A549 (cell line): ENCODE measurements around the gene LDLRAP1. TPM values are rescaled to one million over a fixed set of nuclear protein-coding genes. Genes with fewer than 3 reads are reported as not detected.
"Not testable (repeated sequence)": the region's sequence is repeated elsewhere in the genome, so short reads cannot be mapped to it uniquely, and the experiment has no call there.

Source experiments
- ATAC-seq, 2 experiments: fragments of 200-7000 bp in 1 of 2; fragments of >200 bp in 1 of 2; cut with Nextera tagmentation in 1 of 2; cut with Tn5 transposase in 1 of 2; 3 replicates each; pipeline versions ENCODE4 v1.8.0 to v1.9.1; 2018 to 2020; ENCODE audit warnings: mild to moderate bottlenecking in 1 of 2, moderate library complexity in 1 of 2
- CTCF ChIA-PET: fragments of 300-600 bp; sonication (Branson Sonifier 250); formaldehyde crosslinking; extraction: SDS; loops from one replicate; lab custom pipeline; 2021; ENCODE audit warnings: antibody characterized with exemption, inconsistent platforms; lab: Yijun Ruan, JAX
- POLR2A ChIA-PET: fragments of 350-600 bp; formaldehyde crosslinking; extraction: SDS; loops from one replicate; lab custom pipeline; 2021; ENCODE audit warnings: antibody characterized with exemption, inconsistent platforms; lab: Yijun Ruan, JAX
- DNase-seq, 2 experiments: peaks; one replicate each; pipeline versions ENCODE4 v3.0.0 to v3.0.0-alpha.2; 2011 to 2016; ENCODE audit warnings: low read depth in 1 of 2, low spot score in 1 of 2
- FAIRE-seq: peaks from 2 replicates; lab custom pipeline; 2011; peaks lifted over from hg19 to GRCh38; lab: Jason Lieb, UNC
- H3K27ac ChIP-seq, 2 experiments: fragments of >200 bp; sonication (Bioruptor Twin); formaldehyde crosslinking; 3 replicates each; pipeline ENCODE4 v1.5.1; 2016 to 2017
- H3K4me1 ChIP-seq: fragments of >200 bp; sonication (Bioruptor Twin); formaldehyde crosslinking; 3 replicates; pipeline ENCODE4 v1.6.1; 2016
- H3K4me2 ChIP-seq: fragments of >200 bp; sonication (Bioruptor Twin); formaldehyde crosslinking; 3 replicates; pipeline ENCODE4 v1.6.1; 2016
- H3K4me3 ChIP-seq: fragments of >200 bp; sonication (Bioruptor Twin); formaldehyde crosslinking; 3 replicates; pipeline ENCODE4 v1.5.1; 2016
- H3K9me3 ChIP-seq: fragments of >200 bp; sonication (Bioruptor Twin); formaldehyde crosslinking; 3 replicates; pipeline ENCODE4 v1.6.1; 2016
- CEBPB ChIP-seq, 2 experiments: fragments of >200 bp in 1 of 2; sonication (Bioruptor Twin) in 1 of 2; formaldehyde crosslinking in 1 of 2; IDR thresholded peaks; 2 replicates each; pipeline ENCODE4 v1.6.1; 2012 to 2016
- CTCF ChIP-seq: fragments of >200 bp; sonication (Bioruptor Twin); formaldehyde crosslinking; IDR thresholded peaks from 3 replicates; pipeline ENCODE4 v1.5.1; 2016
- FOXS1 ChIP-seq: fragments of 250-450 bp; sonication (Bioruptor Pico); IDR thresholded peaks from 2 replicates; pipeline ENCODE4 v1.5.0; 2020; ENCODE audit warnings: mild to moderate bottlenecking, moderate library complexity
- HDAC2 ChIP-seq: fragments of 200-600 bp; sonication (generic); IDR thresholded peaks from 2 replicates; pipeline ENCODE4 v1.6.1; 2016
- HEYL ChIP-seq: fragments of 250-450 bp; sonication (Bioruptor Pico); IDR thresholded peaks from 2 replicates; pipeline ENCODE4 v1.8.0; 2021; ENCODE audit warnings: mild to moderate bottlenecking, moderate library complexity
- JUN ChIP-seq, 2 experiments: fragments of >200 bp; sonication (Bioruptor Twin); formaldehyde crosslinking; IDR thresholded peaks; 2 replicates in 1 of 2; 3 replicates in 1 of 2; pipeline ENCODE4 v1.6.1; 2016 to 2017
- MYC ChIP-seq: IDR thresholded peaks from 2 replicates; pipeline ENCODE4 v1.6.1; 2012; ENCODE audit warnings: mild to moderate bottlenecking, inconsistent platforms, low read length, improper control_type of control experiment, borderline replicate concordance
- NR3C1 ChIP-seq: fragments of >200 bp; sonication (Bioruptor Twin); formaldehyde crosslinking; IDR thresholded peaks from 3 replicates; pipeline ENCODE4 v1.6.1; 2017
- POLR2A ChIP-seq: IDR thresholded peaks from 2 replicates; pipeline ENCODE4 v1.6.1; 2012; ENCODE audit warnings: mild to moderate bottlenecking, low read length
- POLR2AphosphoS2 ChIP-seq: conservative IDR thresholded peaks from 2 replicates; pipeline ENCODE4 v1.6.1; 2012; ENCODE audit warnings: low read length, improper control_type of control experiment, inconsistent platforms
- RAD21 ChIP-seq, 2 experiments: fragments of >200 bp in 1 of 2; sonication (Bioruptor Twin) in 1 of 2; formaldehyde crosslinking in 1 of 2; IDR thresholded peaks in 1 of 2; conservative IDR thresholded peaks in 1 of 2; 2 replicates in 1 of 2; 3 replicates in 1 of 2; pipeline ENCODE4 v1.6.1; 2012 to 2018; ENCODE audit warnings: inconsistent platforms in 1 of 2
- RARB ChIP-seq: fragments of 250-450 bp; sonication (Bioruptor Pico); IDR thresholded peaks from 2 replicates; pipeline ENCODE4 v1.8.0; 2021; ENCODE audit warnings: mild to moderate bottlenecking, moderate library complexity
- TP53 ChIP-seq: fragments of 250-450 bp; sonication (Bioruptor Pico); IDR thresholded peaks from 2 replicates; pipeline ENCODE4 v1.5.0; 2021; ENCODE audit warnings: mild to moderate bottlenecking, moderate library complexity
- ZC3H11A ChIP-seq: fragments of 450-650 bp; IDR thresholded peaks from 2 replicates; pipeline ENCODE4 v1.6.1; 2014; ENCODE audit warnings: antibody characterized with exemption, mild to moderate bottlenecking
- ZNF302 ChIP-seq: fragments of 250-450 bp; sonication (Bioruptor Pico); IDR thresholded peaks from 2 replicates; pipeline ENCODE4 v1.9.0; 2021; ENCODE audit warnings: inconsistent platforms, mild to moderate bottlenecking, moderate library complexity
- ZSCAN20 ChIP-seq: fragments of 250-450 bp; sonication (Bioruptor Pico); IDR thresholded peaks from 2 replicates; pipeline ENCODE4 v1.8.0; 2022; ENCODE audit warnings: mild to moderate bottlenecking, moderate library complexity
- WGBS: methylation state at CpG from one replicate; pipeline ENCODE4 v1.1.6; 2017; ENCODE audit errors: missing lambda C conversion rate; 5-methylcytosine and 5-hydroxymethylcytosine counted together
- polyA plus RNA-seq, 4 experiments: library from polyadenylated mRNA; depleted of rRNA in 3 of 4; stranded (reverse); fragments of >200 nt; fragmentation: RNase III in 1 of 4; extraction: RNeasy Plus Mini Kit Qiagen cat#74134 plus additional on column Dnase treatment in 1 of 4; gene quantifications; 2 replicates in 3 of 4; 3 replicates in 1 of 4; pipeline ENCODE4 v1.2.3, GENCODE V29; 2011 to 2017
- TF ChIP-seq, protein P1 (sequence below): fragments of 200-600 bp; sonication (generic); IDR thresholded peaks from 2 replicates; pipeline ENCODE4 v1.6.1; 2016; ENCODE audit warnings: antibody characterized with exemption, mild to moderate bottlenecking, moderate library complexity
- TF ChIP-seq, protein P2 (sequence below): fragments of >200 bp; sonication (Bioruptor Twin); formaldehyde crosslinking; IDR thresholded peaks from 3 replicates; pipeline ENCODE4 v1.6.1; 2016
- TF ChIP-seq, protein P3 (sequence below): fragments of >200 bp; sonication (Bioruptor Twin); formaldehyde crosslinking; IDR thresholded peaks from 2 replicates; pipeline ENCODE4 v1.6.1; 2016

LDLRAP1 gene
- polyA plus RNA-seq, 2 of the 4 experiments (the other 2 are of a cell fraction), result 7.9 to 10.1 TPM

GRCh38 chr1:25586181-25586588 is 42.8 kb downstream of the LDLRAP1 start:
- CTCF ChIA-PET, result interaction anchor here (0.9 kb wide), 1 partner anchor 64 kb away, joined by 3 read pairs; no protein-coding TSS in a partner anchor
- ATAC-seq (no peak), FAIRE-seq (no peak)
- POLR2A ChIA-PET, result no interaction called here
- H3K4me2 ChIP-seq, result no peak overlapping the region
- no peak overlapping the region for H3K4me3 ChIP-seq
- no peaks in the 10 kb centered on the region for H3K4me1 ChIP-seq
- H3K9me3 ChIP-seq, result no peaks in the 10 kb centered on the region
- TF ChIP-seq CEBPB (IDR thresholded peaks at IDR 0.05) (no peak), ZNF302 (CRISPR knock-in tag) (no peak), FOXS1 (CRISPR knock-in tag) (no peak), TP53 (CRISPR knock-in tag) (no peak), JUN (IDR thresholded peaks at IDR 0.05) (no peak), POLR2A (no peak)
- TF ChIP-seq, protein P1, sequence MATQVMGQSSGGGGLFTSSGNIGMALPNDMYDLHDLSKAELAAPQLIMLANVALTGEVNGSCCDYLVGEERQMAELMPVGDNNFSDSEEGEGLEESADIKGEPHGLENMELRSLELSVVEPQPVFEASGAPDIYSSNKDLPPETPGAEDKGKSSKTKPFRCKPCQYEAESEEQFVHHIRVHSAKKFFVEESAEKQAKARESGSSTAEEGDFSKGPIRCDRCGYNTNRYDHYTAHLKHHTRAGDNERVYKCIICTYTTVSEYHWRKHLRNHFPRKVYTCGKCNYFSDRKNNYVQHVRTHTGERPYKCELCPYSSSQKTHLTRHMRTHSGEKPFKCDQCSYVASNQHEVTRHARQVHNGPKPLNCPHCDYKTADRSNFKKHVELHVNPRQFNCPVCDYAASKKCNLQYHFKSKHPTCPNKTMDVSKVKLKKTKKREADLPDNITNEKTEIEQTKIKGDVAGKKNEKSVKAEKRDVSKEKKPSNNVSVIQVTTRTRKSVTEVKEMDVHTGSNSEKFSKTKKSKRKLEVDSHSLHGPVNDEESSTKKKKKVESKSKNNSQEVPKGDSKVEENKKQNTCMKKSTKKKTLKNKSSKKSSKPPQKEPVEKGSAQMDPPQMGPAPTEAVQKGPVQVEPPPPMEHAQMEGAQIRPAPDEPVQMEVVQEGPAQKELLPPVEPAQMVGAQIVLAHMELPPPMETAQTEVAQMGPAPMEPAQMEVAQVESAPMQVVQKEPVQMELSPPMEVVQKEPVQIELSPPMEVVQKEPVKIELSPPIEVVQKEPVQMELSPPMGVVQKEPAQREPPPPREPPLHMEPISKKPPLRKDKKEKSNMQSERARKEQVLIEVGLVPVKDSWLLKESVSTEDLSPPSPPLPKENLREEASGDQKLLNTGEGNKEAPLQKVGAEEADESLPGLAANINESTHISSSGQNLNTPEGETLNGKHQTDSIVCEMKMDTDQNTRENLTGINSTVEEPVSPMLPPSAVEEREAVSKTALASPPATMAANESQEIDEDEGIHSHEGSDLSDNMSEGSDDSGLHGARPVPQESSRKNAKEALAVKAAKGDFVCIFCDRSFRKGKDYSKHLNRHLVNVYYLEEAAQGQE, result no peak
- TF ChIP-seq, all 56 proteins: peak for 0
- H3K27ac ChIP-seq, result no peak overlapping the region
- no peak for DNase-seq
- WGBS, result 89% methylated on average over 10 of the region's 16 CpGs

- FAIRE-seq, result no peak
- DNase-seq, result no peak
- CTCF ChIA-PET, result interaction anchor here (0.7 kb wide), 1 partner anchor 15 kb away, joined by 3 read pairs; no protein-coding TSS in a partner anchor
- Histone ChIP-seq H3K4me3 (no peak overlapping the region), H3K4me2 (no peak overlapping the region), H3K9me3 (no peaks in the 10 kb centered on the region), H3K27ac (no peak overlapping the region; a peak in 1 of 6 replicates), H3K4me1 (no peaks in the 10 kb centered on the region)
- WGBS, result 78% methylated on average over 4 of the region's 8 CpGs
- ATAC-seq, result no peak
- POLR2A ChIA-PET, result no interaction called here
- no peak for TF ChIP-seq MYC
Measured at GRCh38 chr1:25587290-25587689, 43.9 kb downstream of the LDLRAP1 start.

- H3K4me1 ChIP-seq, H3K27ac ChIP-seq, H3K9me3 ChIP-seq, DNase-seq, H3K4me2 ChIP-seq, CTCF ChIA-PET, ATAC-seq, FAIRE-seq, POLR2A ChIA-PET, H3K4me3 ChIP-seq: not testable (repeated sequence)
- 56% methylated on average over 7 of the region's 7 CpGs for WGBS
Measured at GRCh38 chr1:25588224-25588623, 44.8 kb downstream of the LDLRAP1 start.

- FAIRE-seq, H3K4me2 ChIP-seq, ATAC-seq, H3K9me3 ChIP-seq, H3K4me3 ChIP-seq, H3K4me1 ChIP-seq, POLR2A ChIA-PET, H3K27ac ChIP-seq, DNase-seq: not testable (repeated sequence)
- 87% methylated on average over 13 of the region's 13 CpGs for WGBS
- CTCF ChIA-PET, result interaction anchor here (0.6 to 1.1 kb wide), 2 partner anchors 20 to 32 kb away, joined by 3 read pairs; no protein-coding TSS in a partner anchor
Measured at GRCh38 chr1:25588786-25589185, 45.4 kb downstream of the LDLRAP1 start.

DNA sequence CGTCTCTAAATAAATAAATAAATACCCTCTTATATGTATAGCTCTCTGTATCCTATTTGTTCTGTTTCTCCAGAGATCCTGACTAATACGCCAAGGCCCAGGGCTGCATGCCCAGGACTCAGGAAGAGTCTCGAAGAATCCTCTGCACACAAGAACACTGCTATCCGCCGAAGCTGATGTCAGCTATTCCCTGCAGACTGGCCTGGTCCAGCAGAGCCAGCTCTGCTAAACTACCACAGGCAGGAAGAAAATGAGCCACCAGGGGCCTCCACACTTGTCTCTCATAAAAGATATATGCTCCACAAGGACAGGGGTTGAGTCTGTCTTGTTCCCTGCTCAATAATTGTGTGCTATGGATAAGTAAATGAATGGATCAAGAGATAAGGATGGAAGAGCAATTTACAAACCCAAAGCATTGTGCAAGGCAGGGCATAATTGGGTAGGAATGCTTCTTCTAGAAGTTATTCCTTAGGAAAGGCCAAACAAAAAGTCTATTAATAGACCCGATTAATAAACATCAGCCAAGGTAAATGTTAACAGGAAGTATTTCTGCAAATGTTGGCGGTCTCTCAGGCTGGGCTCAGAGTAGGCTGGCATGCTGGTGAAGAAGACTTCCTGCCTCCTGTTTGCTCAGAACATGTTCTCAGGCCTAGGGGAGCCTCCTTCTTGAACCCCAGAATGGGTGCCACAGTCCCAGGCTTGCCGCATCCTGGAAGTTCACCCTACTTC is 46.9 kb downstream of the LDLRAP1 start:
- ATAC-seq, result peak in 1 of 2 experiments; percentile 49; a peak in 2 of 6 replicates
- TF ChIP-seq ZC3H11A (no peak), ZSCAN20 (CRISPR knock-in tag) (no peak), POLR2AphosphoS2 (no peak), RAD21 (conservative IDR thresholded peaks at IDR 0.05 in 1 of 2, IDR thresholded peaks at IDR 0.05 in 1 of 2) (no peak), NR3C1 (no peak), RARB (CRISPR knock-in tag) (no peak), CTCF (no peak), HDAC2 (no peak), HEYL (no peak)
- TF ChIP-seq, protein P2, sequence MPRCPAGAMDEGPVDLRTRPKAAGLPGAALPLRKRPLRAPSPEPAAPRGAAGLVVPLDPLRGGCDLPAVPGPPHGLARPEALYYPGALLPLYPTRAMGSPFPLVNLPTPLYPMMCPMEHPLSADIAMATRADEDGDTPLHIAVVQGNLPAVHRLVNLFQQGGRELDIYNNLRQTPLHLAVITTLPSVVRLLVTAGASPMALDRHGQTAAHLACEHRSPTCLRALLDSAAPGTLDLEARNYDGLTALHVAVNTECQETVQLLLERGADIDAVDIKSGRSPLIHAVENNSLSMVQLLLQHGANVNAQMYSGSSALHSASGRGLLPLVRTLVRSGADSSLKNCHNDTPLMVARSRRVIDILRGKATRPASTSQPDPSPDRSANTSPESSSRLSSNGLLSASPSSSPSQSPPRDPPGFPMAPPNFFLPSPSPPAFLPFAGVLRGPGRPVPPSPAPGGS, result no peak
- TF ChIP-seq, protein P3, sequence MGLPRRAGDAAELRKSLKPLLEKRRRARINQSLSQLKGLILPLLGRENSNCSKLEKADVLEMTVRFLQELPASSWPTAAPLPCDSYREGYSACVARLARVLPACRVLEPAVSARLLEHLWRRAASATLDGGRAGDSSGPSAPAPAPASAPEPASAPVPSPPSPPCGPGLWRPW, result no peak

More for the DNA sequence above, 46.9 kb downstream of the LDLRAP1 start:
- ChIA-PET POLR2A (no interaction called here), CTCF (interaction anchor here (0.9 to 1.3 kb wide), 3 partner anchors 18 to 92 kb away, joined by 3 to 5 read pairs (median 3); no protein-coding TSS in a partner anchor)
- H3K4me1 ChIP-seq, result no peaks in the 10 kb centered on the region
- H3K4me2 ChIP-seq, result no peak overlapping the region
- no peak overlapping the region for H3K27ac ChIP-seq
- H3K4me3 ChIP-seq, result no peak overlapping the region
- no peaks in the 10 kb centered on the region for H3K9me3 ChIP-seq
- WGBS, result 81% methylated on average over 7 of the region's 8 CpGs
- DNase-seq, result no peak
- FAIRE-seq, result no peak
